Right renal cortex interstitium (tissue), 3 donors: ENCODE data around the gene FAM3B. TPM values are rescaled to one million over a fixed set of nuclear protein-coding genes. Genes with fewer than 3 reads are reported as not detected.
"Not testable (repeated sequence)": the region's sequence is repeated elsewhere in the genome, so short reads cannot be mapped to it uniquely, and the experiment has no call there.

Experiments used
- DNase-seq, 3 donors: peaks; one replicate each; pipeline ENCODE4 v3.0.0-alpha.2; 2013; ENCODE audit warnings: low read depth in 3 of 3, low spot score in 2 of 3
- polyA plus RNA-seq, 3 donors: library from polyadenylated mRNA; unstranded; fragments of 120-200 nt; gene quantifications; one replicate each; pipeline ENCODE4 v1.2.1, GENCODE V29; 2013; ENCODE audit not compliant: insufficient read length in 3 of 3

Gene FAM3B
- polyA plus RNA-seq, 3 donors, result 18.9 to 26.3 (median 20.5) TPM

DNA sequence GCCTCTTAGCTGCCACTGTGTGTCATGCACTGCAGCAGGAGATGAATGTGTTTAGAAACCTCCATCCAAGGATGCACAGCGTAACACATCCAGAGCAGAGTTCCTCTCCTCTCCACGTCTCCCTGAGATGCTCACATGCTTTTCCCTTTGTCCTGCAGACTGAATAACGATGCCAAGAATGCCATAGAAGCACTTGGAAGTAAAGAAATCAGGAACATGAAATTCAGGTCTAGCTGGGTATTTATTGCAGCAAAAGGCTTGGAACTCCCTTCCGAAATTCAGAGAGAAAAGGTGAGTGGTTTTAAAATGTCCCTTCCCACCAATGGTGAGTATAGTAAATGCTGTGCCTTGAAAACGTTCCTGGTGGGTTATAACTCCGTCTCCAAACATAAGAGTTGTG, 31.8 kb downstream of the FAM3B start:
- no peak for DNase-seq

DNA sequence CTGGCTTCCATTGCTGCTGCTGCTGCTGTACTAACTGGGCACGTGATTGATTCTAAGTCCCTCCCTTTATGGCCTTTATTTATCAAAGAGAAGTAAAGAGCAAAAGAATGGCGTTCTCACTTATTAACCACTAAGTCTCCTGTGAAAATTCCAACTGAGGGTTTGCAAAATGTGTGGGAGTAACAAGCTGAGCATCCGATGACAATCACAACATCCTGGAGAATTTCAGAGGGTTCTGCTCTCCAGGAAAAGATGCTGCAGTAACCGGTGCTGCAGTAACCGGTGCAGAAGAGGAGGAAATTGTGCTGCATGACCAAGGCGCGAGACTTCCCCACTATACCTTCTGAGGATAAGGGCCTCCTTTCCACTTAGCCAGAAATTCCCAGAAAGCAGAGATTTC, 32.5 kb downstream of the FAM3B start:
- DNase-seq, result no peak

DNA sequence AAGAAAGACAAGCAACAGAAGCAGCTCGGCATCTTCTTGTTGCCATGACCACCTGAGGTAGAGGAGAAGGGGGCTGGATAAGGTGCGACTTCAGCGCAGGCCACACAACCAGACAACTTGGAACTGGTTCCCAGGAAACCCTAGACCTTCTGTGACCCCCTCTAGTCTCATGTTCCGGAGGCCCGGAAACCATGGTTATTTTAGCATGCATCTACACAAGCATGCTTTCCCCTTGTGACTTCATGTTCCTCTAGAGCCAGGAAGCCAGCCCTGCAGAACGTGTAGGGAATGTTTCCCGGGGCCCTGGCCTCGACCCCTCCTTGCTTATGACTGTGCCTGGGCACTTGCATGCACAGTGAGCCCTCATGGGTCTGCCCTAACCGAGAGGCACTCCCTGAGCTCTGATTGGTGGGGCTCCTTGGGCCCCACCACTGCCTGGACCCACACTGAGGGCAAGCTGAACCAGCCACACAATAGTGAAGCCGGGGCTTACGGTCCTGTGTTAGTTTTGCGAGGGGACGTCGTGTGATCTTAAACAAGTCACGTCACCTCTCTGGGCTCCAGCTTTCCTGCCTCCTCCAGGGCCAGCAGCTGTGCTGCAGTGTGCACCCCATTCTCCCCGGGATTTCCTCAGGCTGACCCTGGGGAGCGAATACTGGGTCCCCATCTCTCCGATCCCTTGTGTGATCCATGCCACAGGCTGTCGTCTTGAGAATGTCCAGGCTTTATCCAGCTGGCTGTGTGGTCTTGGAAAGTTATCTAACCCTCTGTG, 33.2 kb downstream of the FAM3B start:
- no peak for DNase-seq

DNA sequence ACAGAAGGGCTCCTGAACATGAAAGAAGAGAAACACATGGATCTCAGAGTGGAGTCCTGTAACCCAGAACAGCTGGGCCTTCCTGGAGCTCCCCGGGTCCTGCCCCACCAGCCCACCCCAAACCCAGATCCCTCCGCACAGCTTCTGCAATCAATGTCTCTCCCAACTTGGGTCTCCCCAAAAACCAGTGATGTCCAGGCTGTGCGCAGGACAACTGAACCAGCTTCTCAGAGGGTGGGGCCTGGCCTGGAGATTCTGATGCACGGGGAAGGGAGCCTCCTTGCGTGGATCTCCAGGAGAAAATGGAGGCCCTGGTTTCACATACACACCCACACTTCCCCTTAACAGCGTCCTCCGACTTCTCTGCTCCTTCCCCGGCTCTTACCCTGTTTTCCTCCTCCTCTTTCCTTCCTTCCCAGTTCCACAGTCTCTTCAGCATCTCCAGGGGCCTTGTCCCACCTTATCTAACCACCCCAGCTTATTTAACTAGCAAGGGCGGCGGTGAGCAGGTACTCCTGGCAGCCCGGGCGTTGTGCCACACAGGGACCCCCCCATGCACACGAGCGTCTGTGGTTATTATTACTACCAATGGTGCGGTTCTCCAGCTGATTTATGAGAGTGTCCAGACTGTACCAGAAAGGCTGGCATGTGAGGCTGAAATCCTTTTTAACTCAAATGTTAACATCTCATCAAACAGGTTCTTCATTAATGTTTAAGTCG, 34.0 kb downstream of the FAM3B start:
- DNase-seq, result no peak

DNA sequence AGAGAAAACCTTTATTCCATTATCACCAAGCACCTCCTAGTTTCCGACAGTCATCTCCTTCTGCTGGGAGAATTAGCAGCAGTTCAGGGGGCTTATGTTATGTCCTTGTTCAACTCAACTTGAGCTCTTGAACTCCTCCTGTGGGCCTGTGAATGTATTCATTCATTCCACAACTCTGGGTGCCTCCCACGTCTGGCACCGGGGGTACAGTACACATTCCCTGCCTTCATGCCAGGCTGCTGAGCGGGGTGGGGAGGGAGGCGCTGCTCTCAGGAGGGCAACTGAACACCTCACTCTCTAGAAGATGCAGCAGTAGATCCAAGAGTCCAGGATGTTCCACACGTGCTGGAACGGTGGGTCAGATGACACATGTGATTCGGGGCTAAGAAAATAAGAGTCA, 40.9 kb downstream of the FAM3B start:
- no peak for DNase-seq

DNA sequence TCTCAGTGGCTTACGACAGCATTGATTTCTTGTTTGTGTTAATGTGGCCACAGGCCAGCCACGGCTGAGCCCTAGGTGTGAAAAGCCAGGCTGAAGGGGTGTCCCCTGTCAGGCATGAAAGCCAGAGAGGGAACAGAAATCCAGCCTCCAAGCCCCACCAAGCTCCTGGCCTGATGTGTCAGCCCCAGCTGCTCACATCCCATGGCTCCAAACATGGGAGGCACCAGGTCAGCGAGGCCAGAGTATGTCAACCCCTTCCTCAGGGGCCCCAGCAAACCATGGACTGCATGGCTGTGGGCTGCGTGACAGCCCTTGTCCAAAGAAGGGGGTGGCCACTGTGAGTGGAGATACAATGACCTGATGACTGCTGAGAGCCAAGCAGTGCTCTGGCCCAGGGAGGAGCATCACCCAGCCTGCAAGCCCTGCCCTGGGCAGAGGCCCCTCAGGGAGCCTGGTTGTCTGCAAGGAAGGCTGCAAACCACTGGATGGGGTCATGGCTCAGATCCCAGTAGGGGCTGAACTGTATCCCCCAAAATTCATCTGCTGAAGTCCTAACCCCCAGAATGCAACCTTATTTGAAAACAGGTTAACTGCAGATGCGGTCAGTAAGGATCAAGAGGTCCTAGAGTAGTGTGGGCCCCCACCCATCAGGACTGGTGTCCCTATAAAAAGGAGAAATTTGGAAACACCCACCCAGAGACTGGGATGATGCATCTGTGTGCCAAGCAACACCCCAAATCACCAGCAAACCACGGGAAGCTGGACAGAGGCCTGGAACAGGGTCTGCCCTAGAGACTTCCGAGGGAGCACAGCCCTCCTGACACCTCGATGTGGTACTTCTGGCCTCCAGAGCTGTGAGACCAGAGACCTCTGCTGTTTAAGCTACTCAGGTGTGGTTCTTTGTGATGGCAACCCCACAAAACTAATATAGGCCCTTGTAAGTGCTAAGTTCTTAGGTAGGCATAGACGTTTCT, 41.9 kb downstream of the FAM3B start:
- no peak for DNase-seq

DNA sequence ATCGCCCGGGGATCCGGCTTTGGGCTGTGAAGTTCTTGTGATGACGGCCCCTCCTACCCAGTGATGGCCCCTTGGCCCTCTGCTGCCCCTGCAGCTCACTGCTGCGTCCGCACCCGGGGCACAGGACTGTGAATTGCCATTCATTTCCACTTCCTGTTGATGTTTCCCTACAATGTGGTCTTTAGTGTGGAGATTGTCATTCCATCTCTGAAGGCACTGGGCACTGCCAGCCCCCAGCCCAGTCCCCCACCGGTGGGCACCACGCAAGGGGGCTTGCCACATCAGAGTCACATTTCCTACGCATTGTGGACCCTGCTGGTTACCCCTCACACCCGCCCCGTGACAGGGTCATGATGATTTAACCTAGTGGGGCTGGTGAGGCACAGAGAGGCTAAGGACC, 42.7 kb downstream of the FAM3B start:
- no peak for DNase-seq

DNA sequence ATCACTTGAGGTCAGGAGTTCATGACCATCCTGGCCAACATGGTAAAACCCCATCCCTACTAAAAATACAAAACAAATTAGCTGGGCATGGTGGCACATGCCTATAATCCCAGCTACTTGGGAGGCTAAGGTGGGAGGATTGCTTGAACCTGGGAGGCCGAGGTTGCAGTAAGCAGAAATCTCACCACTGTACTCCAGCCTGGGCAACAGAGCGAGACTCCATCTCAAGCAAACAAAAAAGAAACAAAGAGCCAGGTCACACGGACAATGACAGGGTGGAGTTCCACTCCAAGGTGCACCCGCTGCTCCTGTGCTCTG, 43.1 kb downstream of the FAM3B start:
- not testable (repeated sequence) for DNase-seq

DNA sequence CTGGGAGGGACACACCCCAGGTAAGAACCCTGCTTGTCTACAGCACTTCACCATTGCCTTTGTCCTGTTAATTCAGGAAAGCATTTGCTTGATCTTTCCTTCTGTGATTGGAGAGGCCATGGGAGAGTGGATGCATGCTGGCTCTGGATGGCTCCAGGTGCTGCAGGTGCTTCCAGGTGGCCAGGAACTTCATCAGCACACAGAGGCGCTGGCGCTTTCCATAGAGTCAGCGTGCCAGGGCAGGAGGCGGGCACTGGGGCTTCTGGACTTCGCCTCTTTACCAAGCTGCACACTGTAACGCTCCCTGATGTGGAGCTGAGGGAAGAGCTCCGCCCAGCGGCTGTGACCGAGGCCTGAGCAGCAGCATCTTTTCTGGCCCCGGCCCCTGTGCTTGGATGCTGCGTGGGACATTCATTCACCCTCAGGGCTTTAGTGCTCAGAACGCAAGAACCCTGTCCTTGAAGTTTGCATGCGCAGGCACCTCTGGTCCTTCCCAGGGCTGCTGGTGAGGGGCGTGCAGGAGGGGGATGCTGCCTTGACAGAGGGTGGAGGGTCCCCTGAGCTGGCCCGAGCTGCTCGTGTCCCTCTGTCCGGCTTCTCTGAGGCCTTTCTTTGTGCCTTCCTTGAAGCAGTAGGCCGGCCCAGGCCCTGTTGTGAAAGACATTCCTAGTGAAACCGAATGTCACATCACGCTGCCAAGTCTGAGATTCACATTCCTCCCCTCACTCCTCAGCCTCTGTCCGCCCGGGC, 43.6 kb downstream of the FAM3B start:
- DNase-seq, result no peak

DNA sequence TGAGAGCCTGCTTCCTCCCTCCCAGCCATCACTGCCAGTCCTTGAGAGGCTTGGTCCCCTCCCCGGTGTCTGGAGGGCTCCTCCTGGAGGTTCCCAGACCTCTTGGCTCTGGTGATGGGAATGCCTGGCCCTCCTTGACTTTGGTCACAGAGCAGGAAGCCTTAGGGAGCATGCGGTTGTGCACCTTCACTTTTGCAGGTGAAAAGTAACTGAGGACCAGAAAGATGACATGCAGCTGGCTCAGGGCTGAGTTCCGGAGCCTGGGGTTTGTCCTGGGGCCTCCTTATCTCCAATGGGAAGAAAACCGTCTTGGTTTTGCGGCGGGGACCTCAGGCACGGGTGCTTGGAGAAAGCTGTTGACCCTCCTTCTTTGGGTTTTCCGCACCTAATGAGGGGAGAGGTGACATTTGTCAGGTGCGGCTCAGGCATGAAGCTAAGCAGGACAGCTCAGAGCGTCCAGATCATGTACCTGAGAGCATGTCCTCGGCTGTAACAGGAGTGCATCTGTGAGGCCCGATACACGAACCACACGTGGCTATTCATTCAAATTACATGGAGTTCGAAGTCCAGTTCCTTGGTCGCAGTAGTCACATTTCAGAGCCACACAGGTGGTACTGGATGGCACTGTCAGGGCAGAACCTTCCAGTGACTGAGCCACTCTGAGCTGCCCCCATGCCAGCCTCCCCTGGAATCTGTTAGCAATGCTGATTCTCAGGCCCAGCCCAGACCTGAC, 44.6 kb downstream of the FAM3B start:
- no peak for DNase-seq

DNA sequence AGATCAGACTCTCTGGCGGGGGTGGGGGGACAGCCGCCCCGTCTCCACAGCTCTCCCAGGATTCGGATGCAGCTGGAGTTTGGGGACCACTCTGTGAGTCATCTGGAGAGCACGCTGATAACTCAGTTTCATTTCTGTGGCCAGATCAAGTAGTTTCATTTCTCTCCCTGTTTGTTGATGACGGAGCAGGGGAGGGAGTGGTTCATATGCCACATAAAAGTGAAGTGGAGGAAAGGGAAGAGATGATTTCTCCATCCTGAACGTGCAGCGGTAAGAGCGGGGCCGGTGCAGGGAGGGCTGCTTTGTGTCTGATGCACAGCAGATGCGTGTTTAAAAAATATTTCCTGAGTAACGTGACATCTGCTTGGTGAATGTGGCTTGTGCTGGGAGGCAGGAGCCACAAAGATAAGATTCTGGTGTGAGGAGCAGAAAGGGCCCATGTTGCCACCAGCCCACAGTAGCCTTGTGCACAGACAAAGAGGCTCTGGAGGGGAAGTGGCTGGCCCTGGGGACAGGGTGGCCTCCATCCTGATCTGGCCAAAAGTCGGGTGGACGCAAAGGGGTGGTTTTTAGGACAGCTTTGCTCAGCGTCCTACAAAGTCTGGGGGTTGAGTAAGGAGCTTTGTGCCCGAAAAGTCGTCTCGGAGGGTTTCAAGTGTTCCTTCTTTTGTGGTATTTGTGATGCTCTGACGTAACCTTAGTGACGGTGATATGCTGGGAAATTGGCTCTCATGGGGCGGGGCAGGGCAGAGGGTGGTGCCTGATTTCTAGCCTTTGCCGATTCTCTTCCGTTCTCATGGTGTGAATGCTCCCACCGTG, 45.4 kb downstream of the FAM3B start, which contains the start of gene MX2:
MX2 (plus strand) TSS at position 242 of the 819 bp plus-strand sequence. CDS start 14,880 bp downstream, outside the sequence.
- DNase-seq, result no peak

DNA sequence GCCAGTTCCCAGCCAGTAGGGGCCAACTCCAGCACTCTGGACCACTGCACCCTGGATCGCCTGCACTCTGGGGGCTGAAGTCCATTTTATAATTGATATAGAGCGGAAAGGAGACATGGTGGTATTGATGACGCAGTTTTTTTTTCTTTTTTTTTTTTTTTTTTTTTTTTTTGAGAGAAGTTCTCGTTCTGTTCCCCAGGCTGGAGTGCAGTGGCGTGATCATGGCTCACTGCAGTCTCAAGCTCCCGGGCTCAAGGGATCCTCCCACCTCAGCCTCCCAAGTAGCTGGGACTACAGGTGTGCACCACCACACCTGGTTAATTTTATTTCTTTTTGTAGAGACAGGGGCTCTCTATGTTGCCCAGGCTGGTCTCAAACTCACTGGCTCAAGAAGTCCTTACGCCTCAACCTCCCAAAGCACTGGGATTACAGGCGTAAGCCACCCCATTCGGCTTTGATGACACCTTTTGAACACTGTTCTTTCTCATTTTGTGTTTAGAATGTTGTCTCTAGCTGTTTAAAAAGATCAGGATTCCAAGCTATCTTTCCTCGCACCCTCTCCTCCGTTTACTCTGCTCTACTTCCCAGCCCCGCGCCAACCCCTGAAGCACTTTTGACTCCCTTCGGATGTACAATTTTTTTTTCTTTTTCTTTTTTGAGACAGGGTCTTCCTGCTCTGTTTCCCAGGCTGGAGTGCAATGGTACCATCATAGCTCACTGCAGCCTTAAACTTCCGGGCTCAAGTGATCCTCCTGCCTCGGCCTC, 46.2 kb downstream of the FAM3B start:
- DNase-seq, result no peak

DNA sequence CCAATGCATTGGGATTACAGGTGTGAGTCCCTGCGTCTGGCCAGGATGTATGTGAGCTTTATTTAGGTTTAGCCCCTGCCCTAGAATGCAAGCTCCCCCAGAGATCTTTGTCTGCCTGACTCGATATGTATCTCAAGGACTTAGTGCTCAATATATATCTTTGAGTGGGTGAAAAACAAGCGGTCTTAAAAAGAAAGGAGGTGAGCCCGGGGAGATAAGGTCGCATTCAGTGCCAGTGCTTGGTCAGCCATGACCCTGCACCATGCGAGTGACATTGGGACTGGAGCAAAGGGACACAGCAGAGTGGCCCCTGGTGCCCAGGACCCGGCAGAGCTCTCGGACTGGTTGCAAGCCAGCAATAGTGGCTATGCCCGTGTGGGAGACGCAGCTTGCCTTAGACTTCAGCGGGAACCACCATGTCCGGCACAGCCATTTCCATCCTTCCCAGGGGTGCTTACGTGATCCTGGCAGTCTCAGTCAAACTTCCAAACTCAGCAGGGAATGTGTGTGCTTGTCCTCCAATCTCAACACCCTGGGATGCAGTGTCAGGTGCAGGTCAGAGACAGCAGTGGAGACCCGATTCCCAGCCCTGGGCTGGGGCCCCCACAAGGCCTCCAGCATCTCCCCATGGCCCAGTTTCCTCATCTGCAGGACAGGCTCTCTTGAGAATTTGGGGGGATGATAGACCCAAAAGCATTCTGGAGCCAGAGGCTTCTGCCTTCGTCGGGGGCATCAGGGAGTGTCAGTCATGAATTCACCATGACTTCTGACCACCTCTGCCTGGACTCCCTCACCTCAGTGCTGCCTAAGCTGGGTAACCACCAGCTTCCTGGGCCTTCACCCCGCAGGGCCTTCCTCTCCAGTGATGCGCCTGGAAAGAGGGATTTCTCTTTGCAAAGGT, 47.0 kb downstream of the FAM3B start:
- DNase-seq, result no peak

DNA sequence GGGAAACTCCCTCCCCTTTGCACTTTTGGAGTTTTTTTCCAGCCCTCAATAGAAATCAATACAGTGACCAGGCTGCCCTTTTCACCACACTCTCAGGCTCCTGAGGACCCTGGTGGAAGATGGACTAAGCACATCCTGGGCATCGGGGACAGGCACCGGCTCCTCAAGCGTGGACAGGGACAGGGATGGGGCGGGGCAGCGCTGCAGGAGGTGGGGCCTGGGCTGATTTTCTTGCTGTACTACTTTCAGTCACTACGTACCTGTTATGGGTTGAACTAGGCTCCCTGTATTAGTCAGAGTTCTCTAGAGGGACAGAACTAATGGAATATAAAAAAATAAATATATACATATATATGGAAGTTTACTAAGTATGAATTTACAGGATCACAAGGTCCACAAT, 47.7 kb downstream of the FAM3B start:
- DNase-seq, result no peak

DNA sequence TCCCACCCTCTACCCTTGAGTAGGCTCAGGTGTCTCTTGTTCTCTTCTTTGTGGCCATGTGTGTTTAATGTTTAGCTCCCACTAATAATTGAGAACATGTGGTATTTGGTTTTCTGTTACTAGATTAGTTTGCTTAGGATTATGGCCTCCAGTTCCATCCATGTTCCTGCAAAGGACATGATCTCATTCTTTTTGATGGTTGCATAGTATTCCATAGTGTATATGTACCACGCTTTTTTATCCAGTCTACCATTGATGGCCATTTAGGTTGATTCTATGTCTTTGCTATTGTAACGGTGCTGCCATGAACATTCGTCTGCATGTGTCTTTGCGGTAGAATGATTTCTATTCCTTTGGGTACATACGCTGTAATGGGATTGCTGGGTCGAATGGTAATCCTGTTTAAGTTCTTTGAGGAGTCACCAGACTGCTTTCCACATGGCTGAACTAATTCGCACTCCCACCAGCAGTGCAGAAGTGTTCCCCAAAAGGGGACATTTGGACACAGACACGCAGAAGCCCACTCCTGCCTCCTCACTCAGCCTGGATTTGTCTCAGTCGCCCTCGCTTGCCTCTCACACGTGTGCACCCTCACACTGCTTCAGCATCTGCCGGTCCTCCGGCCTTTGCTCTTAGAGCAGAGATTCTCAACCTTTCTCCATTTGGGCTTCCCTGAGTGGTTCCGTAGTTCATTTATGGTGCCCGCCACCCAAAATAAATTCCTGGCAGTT, 48.9 kb downstream of the FAM3B start:
- no peak for DNase-seq

DNA sequence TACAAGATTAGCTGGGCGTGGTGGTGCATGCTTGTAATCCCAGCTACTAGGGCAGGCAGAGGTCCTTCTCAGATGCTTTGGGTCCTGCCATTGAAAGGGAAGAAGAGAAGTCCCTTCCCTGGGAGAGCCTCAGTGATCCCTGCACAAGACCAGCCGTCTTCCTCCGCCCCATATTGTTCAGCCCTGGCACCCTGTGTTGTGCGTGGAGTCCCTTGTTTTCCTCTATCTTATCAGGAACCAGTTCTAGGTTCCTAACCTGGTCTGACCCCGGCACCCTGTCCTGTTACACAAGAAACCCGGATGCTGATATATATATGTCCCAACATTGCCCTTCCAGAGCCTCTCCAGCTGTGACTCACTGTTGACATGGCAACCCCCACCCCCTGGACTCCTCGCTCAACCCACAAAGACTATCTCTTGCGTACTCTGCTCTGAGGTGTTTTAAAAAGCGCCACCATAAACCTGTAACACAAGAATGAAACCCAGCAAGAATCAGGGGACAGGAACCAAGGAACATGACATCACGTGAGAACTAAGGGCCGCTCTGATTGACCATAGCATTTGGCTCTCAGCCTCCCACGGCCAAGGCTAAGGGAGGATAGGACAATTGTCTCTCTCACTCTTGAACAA, 50.0 kb downstream of the FAM3B start:
- no peak for DNase-seq
